Ovary (tissue), 3 donors: ENCODE data around the gene CLTC.

Experiments
- POLR2A ChIP-seq: fragments of 450-650 bp; IDR thresholded peaks from one replicate; pipeline ENCODE4 v1.6.1; 2017; ENCODE audit warnings: antibody characterized with exemption, mild to moderate bottlenecking, moderate library complexity
- TF ChIP-seq, protein P1 (sequence below), 3 donors: fragments of 450-650 bp in 2 of 3; fragments of 200-600 bp in 1 of 3; IDR thresholded peaks; one replicate each; pipeline versions ENCODE4 v1.5.1 to v1.8.0; 2016 to 2022; ENCODE audit warnings: antibody characterized with exemption in 3 of 3, mild to moderate bottlenecking in 1 of 3
- donor health status: DM: no; HTN: no; CAD: no.

DNA sequence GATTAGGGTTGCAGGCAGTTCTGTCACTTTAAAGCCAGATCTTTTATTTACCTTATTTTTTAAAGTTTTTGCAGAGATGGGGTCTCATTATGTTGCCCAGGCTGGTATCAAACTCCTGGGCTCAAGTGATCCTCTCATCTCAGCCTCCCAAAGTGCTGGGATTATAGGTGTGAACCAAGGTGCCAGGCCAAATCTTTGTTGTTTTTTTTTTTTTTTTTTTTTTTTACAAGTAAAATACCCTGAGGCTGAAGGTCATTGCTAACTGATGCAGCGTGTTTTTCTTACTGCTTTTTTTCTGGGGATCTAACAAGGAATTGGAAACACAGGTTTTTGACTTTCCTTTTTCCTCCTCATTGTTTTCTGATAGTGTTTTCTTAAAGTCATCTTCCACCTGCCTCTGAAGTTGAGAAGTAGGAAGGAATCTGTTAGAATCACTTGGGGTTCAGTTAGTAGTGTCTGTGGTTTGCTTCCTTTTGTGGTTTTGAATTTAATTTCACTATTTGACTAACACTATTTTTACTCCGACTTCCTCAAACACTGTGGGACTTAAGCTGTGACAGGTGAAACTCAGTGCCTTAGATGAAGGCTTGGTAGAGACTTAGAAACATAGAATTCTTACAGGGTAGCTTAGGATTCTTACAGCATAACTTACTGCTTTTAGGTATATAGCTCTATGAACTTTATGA is 22.2 kb downstream of the CLTC start:
- no peak for TF ChIP-seq POLR2A
- TF ChIP-seq, protein P1, sequence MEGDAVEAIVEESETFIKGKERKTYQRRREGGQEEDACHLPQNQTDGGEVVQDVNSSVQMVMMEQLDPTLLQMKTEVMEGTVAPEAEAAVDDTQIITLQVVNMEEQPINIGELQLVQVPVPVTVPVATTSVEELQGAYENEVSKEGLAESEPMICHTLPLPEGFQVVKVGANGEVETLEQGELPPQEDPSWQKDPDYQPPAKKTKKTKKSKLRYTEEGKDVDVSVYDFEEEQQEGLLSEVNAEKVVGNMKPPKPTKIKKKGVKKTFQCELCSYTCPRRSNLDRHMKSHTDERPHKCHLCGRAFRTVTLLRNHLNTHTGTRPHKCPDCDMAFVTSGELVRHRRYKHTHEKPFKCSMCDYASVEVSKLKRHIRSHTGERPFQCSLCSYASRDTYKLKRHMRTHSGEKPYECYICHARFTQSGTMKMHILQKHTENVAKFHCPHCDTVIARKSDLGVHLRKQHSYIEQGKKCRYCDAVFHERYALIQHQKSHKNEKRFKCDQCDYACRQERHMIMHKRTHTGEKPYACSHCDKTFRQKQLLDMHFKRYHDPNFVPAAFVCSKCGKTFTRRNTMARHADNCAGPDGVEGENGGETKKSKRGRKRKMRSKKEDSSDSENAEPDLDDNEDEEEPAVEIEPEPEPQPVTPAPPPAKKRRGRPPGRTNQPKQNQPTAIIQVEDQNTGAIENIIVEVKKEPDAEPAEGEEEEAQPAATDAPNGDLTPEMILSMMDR (IDR thresholded peaks at IDR 0.05): no peak
